ENCODE data around the gene NOS1AP.

The NOS1AP gene

GRCh38 chr1:162298266-162298665 lies 228.8 kb downstream of the NOS1AP start:
- no peaks in the 10 kb centered on the region for H3K9me3 Mint-ChIP-seq
- peaks cover 3% of the 10 kb centered on the region for H3K27me3 Mint-ChIP-seq (ENCODE audit: low read depth)
- no peak overlapping the region for H3K27ac Mint-ChIP-seq
- H3K36me3 Mint-ChIP-seq (ENCODE audit: low read depth): no peaks in the 10 kb centered on the region
- no peak for TF ChIP-seq CTCF (IDR thresholded peaks at IDR 0.05; ENCODE audit: unreplicated experiment in 3 of 3)
- no peak overlapping the region for H3K4me3 Mint-ChIP-seq
- peaks cover 7% of the 10 kb centered on the region for H3K4me1 Mint-ChIP-seq

GRCh38 chr1:162299018-162299417 lies 229.5 kb downstream of the NOS1AP start:
- H3K27ac Mint-ChIP-seq: no peak overlapping the region
- TF ChIP-seq CTCF (IDR thresholded peaks at IDR 0.05; ENCODE audit: unreplicated experiment in 3 of 3): no peak
- no peaks in the 10 kb centered on the region for H3K9me3 Mint-ChIP-seq
- peaks cover 7% of the 10 kb centered on the region for H3K4me1 Mint-ChIP-seq
- H3K36me3 Mint-ChIP-seq (ENCODE audit: low read depth): no peaks in the 10 kb centered on the region
- no peak overlapping the region for H3K4me3 Mint-ChIP-seq
- H3K27me3 Mint-ChIP-seq (ENCODE audit: low read depth): peaks cover 3% of the 10 kb centered on the region

- TF ChIP-seq CTCF (IDR thresholded peaks at IDR 0.05; ENCODE audit: unreplicated experiment in 3 of 3): no peak
- Mint-ChIP-seq H3K27ac (peak overlapping the region in 1 of 3 experiments; percentile 78), H3K36me3 (ENCODE audit: low read depth) (no peaks in the 10 kb centered on the region), H3K4me3 (no peak overlapping the region), H3K27me3 (ENCODE audit: low read depth) (peaks cover 3% of the 10 kb centered on the region), H3K4me1 (peaks cover 4% of the 10 kb centered on the region), H3K9me3 (no peaks in the 10 kb centered on the region)
Measured at GRCh38 chr1:162300057-162300917, 230.8 kb downstream of the NOS1AP start.

GRCh38 chr1:162301696-162302095 lies 232.2 kb downstream of the NOS1AP start:
- Mint-ChIP-seq H3K4me3 (no peak overlapping the region), H3K9me3 (no peaks in the 10 kb centered on the region), H3K36me3 (ENCODE audit: low read depth) (no peaks in the 10 kb centered on the region), H3K27me3 (ENCODE audit: low read depth) (peaks cover under 1% of the 10 kb centered on the region), H3K4me1 (no peaks in the 10 kb centered on the region), H3K27ac (no peak overlapping the region)
- no peak for TF ChIP-seq CTCF (IDR thresholded peaks at IDR 0.05; ENCODE audit: unreplicated experiment in 3 of 3)

- Mint-ChIP-seq H3K9me3 (peaks cover 4% of the 10 kb centered on the region), H3K27ac (no peak overlapping the region), H3K4me3 (no peak overlapping the region), H3K27me3 (ENCODE audit: low read depth) (no peaks in the 10 kb centered on the region), H3K36me3 (ENCODE audit: low read depth) (no peaks in the 10 kb centered on the region), H3K4me1 (no peaks in the 10 kb centered on the region)
- no peak for TF ChIP-seq CTCF (IDR thresholded peaks at IDR 0.05; ENCODE audit: unreplicated experiment in 3 of 3)
Measured at GRCh38 chr1:162302306-162303003, 233.0 kb downstream of the NOS1AP start.

Data from nephron (organoid).